ENCODE data around the gene ACAA2.

DNA sequence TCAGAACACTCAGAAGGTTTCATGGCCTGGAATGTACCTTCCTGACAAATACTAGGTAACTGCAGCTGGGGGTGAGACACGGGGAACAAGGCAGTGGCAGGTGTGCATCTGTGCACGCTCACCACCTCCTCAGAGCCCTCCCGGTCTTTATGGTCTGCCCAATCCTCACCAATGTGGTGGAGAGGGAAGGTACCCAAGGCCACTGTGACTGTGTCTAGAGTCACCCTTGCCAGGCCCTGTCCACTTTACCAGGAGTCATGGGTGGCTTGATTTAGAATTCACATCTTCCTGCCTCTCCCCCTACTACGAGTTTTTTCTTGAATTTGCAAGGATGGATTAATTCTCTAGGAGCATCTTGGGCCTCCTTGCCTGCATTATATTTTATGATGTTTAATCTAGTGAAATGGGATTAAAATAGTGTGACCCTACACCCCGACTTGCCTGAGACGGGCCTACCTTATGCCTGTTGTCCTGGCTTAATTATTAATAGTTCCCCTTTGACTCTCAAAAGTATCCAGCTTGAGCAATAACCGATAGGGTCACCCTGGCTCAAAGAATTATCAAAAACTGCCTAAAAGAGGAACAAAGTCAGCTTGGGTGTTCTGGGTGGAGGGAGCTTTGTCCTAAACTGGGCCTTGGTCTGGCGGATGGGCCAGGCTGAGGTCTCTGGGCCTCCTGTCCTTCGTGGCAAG lies 56.5 kb downstream of the ACAA2 start:
- TF ChIP-seq CTCF (IDR thresholded peaks at IDR 0.05), result no peak
- TF ChIP-seq POLR2A (IDR thresholded peaks at IDR 0.05), result no peak
